Hematopoietic multipotent progenitor cell treated with erythropoietin and hydrocortisone succinate and interleukin-3 and kit ligand, for 8 days (in vitro differentiated cells): ENCODE results near the gene ZNF660.

ENCODE experiments used
- DNase-seq: peaks from one replicate; pipeline ENCODE4 v3.0.0-alpha.2; 2015

The ZNF660 gene

DNA sequence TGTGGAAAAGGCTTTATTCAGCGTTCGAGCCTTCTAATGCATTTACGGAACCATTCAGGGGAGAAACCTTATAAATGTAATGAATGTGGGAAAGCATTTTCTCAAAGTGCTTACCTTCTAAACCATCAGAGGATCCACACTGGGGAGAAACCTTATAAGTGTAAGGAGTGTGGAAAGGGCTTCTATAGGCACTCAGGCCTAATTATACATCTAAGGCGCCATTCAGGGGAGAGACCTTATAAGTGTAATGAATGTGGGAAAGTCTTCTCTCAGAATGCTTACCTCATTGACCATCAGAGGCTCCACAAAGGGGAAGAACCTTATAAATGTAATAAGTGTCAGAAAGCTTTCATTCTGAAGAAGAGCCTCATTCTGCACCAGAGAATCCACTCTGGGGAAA is 57.6 kb downstream of the ZNF660 start:
- no peak for DNase-seq

DNA sequence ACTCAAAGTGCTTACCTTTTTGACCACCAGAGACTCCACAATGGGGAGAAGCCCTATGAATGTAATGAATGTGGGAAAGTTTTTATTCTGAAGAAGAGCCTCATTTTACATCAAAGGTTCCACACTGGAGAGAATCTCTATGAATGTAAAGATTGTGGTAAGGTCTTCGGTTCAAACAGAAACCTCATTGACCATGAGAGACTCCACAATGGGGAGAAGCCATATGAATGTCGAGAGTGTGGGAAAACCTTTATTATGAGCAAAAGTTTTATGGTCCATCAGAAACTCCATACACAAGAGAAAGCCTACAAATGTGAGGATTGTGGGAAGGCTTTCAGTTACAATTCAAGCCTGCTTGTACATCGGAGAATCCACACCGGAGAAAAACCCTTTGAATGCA is 58.3 kb downstream of the ZNF660 start:
- no peak for DNase-seq

DNA sequence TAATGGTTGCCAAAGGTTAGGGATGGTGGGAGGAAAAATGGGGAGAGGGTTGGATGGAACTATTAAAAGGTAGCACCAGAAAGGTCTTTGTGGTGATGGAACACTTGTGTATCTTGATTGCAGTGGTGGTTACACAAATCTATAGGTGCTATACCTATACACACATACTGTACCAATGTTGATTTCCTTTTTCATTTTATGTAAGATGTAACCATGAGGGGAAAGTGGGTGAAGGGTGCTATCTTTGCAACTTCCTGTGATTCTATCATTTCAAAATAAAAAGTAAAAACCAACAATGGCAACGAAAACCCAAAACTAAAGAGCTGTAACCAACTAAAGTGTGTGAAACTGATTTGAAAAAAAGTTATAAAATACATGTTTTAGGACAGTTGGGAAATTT is 63.0 kb downstream of the ZNF660 start:
- DNase-seq: no peak

DNA sequence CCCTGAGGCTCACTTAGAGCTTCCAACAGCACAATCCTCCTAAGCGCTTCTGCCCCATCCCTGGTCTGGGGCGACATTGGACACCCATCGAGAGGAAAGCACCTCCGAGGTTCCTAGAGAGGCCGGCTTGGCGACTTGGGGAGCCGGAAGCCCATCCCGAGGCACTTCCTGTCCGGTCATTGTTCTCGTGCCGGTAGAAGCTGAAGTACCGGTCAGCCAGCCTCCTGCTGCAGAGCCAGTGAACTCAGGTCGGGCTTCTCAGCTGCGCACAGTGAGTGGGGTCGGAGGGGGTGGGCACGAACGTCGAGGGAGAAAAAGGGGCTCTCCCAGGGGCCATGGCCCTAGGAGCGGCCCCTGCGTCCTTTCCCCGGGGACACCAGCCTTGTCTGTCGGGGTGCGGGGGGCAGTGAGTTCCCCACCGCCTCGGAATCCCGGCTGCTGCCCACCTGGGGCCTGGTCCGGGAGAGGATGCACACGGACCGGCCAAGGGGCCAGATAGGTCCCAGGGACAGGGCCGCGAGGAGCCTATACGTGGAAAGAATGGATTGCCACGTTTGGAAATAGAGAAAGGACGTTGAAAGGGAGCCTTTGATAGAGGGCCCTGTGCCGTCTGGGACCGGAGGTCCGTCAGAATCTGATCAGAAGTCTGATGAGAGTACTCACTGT is 63.9 kb downstream of the ZNF660 start, which contains the start of gene ZNF35:
Gene ZNF35 (plus strand): TSS at position 169 of the 666 bp plus-strand sequence. CDS start 2,336 bp downstream, outside the sequence.
- DNase-seq: peak; percentile 87
